Upper lobe of left lung (tissue), 6 donors: ENCODE measurements around the gene JCAD. TPM values are rescaled to one million over a fixed set of nuclear protein-coding genes. Genes with fewer than 3 reads are reported as not detected.
A peak's percentile ranks its signal among the peaks of the same experiment; 100 is the strongest.

Source experiments
- ATAC-seq, 2 donors: fragments of 200-7000 bp; cut with Tn5 transposase; one replicate each; pipeline ENCODE4 v1.9.1; 2022; ENCODE audit warnings: mild to moderate bottlenecking in 2 of 2, moderate library complexity in 2 of 2; ENCODE audit not compliant: low FRiP score in 2 of 2
- DNase-seq, 2 donors: peaks; one replicate each; pipeline ENCODE4 v3.0.0-alpha.2; 2019 to 2020
- H3K27ac ChIP-seq, 4 donors: fragments of 200-600 bp; sonication (generic); one replicate each; pipeline ENCODE4 v1.5.1; 2016 to 2019
- H3K27me3 ChIP-seq, 4 donors: fragments of 200-600 bp; sonication (generic); one replicate each; pipeline ENCODE4 v1.5.1; 2017 to 2019
- H3K36me3 ChIP-seq, 4 donors: fragments of 200-600 bp; sonication (generic); one replicate each; pipeline ENCODE4 v1.5.1; 2016 to 2019
- H3K4me1 ChIP-seq, 4 donors: fragments of 200-600 bp; sonication (generic); one replicate each; pipeline ENCODE4 v1.5.1; 2018 to 2019
- H3K4me3 ChIP-seq, 4 donors: fragments of 200-600 bp; sonication (generic); one replicate each; pipeline ENCODE4 v1.5.1; 2017 to 2019; ENCODE audit warnings: mild to moderate bottlenecking in 2 of 4, moderate library complexity in 1 of 4
- H3K9me3 ChIP-seq, 4 donors: fragments of 200-600 bp; sonication (generic); one replicate each; pipeline ENCODE4 v1.5.1; 2018 to 2019
- CTCF ChIP-seq, 6 experiments: fragments of 450-650 bp in 4 of 6; fragments of 200-600 bp in 2 of 6; sonication (generic) in 2 of 6; IDR thresholded peaks; one replicate each; pipeline ENCODE4 v1.5.1; 2016 to 2019; ENCODE audit warnings: antibody characterized with exemption in 6 of 6
- EP300 ChIP-seq, 4 donors: sonication (generic); formaldehyde crosslinking; IDR thresholded peaks; one replicate each; pipeline ENCODE4 v1.5.1; 2017; ENCODE audit warnings: antibody characterized with exemption in 4 of 4, control low read depth in 2 of 4
- POLR2A ChIP-seq, 4 donors: fragments of 450-650 bp; IDR thresholded peaks; one replicate each; pipeline ENCODE4 v1.5.1; 2016 to 2017; ENCODE audit warnings: antibody characterized with exemption in 4 of 4, mild to moderate bottlenecking in 2 of 4
- POLR2AphosphoS5 ChIP-seq, 2 donors: sonication (generic); formaldehyde crosslinking; IDR thresholded peaks; one replicate each; pipeline ENCODE4 v1.5.1; 2017; ENCODE audit warnings: antibody characterized with exemption in 2 of 2
- WGBS, 2 donors: methylation state at CpG; one replicate each; pipeline ENCODE4 v1.1.5; 2017 to 2018; 5-methylcytosine and 5-hydroxymethylcytosine counted together
- total RNA-seq, 6 donors: library from RNA; depleted of rRNA in 4 of 6; stranded (reverse); fragments of >200 nt in 4 of 6; gene quantifications; one replicate each; pipeline versions ENCODE4 v1.1.0 to v1.2.1, GENCODE V29; 2016 to 2021
- donor health status: DM: no; HTN: no; CAD: no; lungs with moderate emphysema.
- donor health status: DM: no; HTN: yes; CAD: no; lungs with severe emphysema.

The JCAD gene
- total RNA-seq, 6 donors from 2014 or later: 16.8 to 83.7 (median 37.6) TPM

GRCh38 chr10:30043476-30044270 lies 15.7 kb downstream of the JCAD start:
- ATAC-seq: no peak

GRCh38 chr10:30042820-30043219 lies 16.6 kb downstream of the JCAD start:
- Histone ChIP-seq H3K4me3 (no peak overlapping the region), H3K4me1 (peaks cover 26 to 70% (median 43%) of the 10 kb centered on the region in 4 donors), H3K36me3 (peaks cover 0 to 59% (median 3%) of the 10 kb centered on the region in 4 donors), H3K27ac (peak overlapping the region; percentile 67 to 86 (median 76)), H3K27me3 (no peaks in the 10 kb centered on the region), H3K9me3 (no peaks in the 10 kb centered on the region)
- DNase-seq: no peak
- 73 to 88% methylated on average over 3 of the region's 3 CpGs for WGBS, 2 donors
- TF ChIP-seq POLR2A (IDR thresholded peaks at IDR 0.05) (no peak), CTCF (IDR thresholded peaks at IDR 0.05) (no peak), EP300 (IDR thresholded peaks at IDR 0.05) (no peak), POLR2AphosphoS5 (IDR thresholded peaks at IDR 0.05) (no peak)
- no peak for ATAC-seq

More at GRCh38 chr10:30043476-30044270, 15.7 kb downstream of the JCAD start:
- H3K4me1 ChIP-seq: peaks cover 34 to 77% (median 48%) of the 10 kb centered on the region in 4 donors
- no peak overlapping the region for H3K4me3 ChIP-seq
- 42 to 59% methylated on average over 4 to 5 of the region's 5 CpGs for WGBS, 2 donors
- DNase-seq: peak in 1 of 2 donors; percentile 23
- peak in 2 of 4 donors; percentile 72 to 77 for TF ChIP-seq EP300 (IDR thresholded peaks at IDR 0.05)
- TF ChIP-seq CTCF (IDR thresholded peaks at IDR 0.05): no peak
- peak; percentile 58 to 77 for TF ChIP-seq POLR2AphosphoS5 (IDR thresholded peaks at IDR 0.05)
- peaks cover 0 to 54% (median 3%) of the 10 kb centered on the region in 4 donors for H3K36me3 ChIP-seq
- no peaks in the 10 kb centered on the region for H3K27me3 ChIP-seq
- peak overlapping the region; percentile 6 to 86 (median 64) for H3K27ac ChIP-seq
- no peaks in the 10 kb centered on the region for H3K9me3 ChIP-seq

- H3K27ac ChIP-seq: peak overlapping the region; percentile 74 to 86 (median 78)
- peaks cover 24 to 62% (median 40%) of the 10 kb centered on the region in 4 donors for H3K4me1 ChIP-seq
- no peaks in the 10 kb centered on the region for H3K9me3 ChIP-seq
- ATAC-seq (peak; percentile 16 to 41), DNase-seq (no peak)
- H3K4me3 ChIP-seq: no peak overlapping the region
- TF ChIP-seq EP300 (IDR thresholded peaks at IDR 0.05) (peak in 1 of 4 donors; percentile 14), POLR2AphosphoS5 (IDR thresholded peaks at IDR 0.05) (peak; percentile 46 to 56), CTCF (IDR thresholded peaks at IDR 0.05) (no peak)
- 37 to 39% methylated on average over 8 of the region's 8 CpGs for WGBS, 2 donors
- no peaks in the 10 kb centered on the region for H3K27me3 ChIP-seq
- peaks cover 0 to 49% (median 1%) of the 10 kb centered on the region in 4 donors for H3K36me3 ChIP-seq
Observed at GRCh38 chr10:30041196-30042105, 17.9 kb downstream of the JCAD start.

- no peak for ATAC-seq
- H3K27me3 ChIP-seq: no peaks in the 10 kb centered on the region
- peak overlapping the region; percentile 19 to 86 (median 78) for H3K27ac ChIP-seq
Observed at GRCh38 chr10:30040597-30040996, 18.8 kb downstream of the JCAD start.

More at GRCh38 chr10:30040597-30040996, 18.8 kb downstream of the JCAD start:
- Histone ChIP-seq H3K9me3 (no peaks in the 10 kb centered on the region), H3K36me3 (peaks cover 0 to 42% (median 1%) of the 10 kb centered on the region in 4 donors), H3K4me3 (no peak overlapping the region), H3K4me1 (peaks cover 24 to 64% (median 40%) of the 10 kb centered on the region in 4 donors)
- WGBS, 2 donors: 86 to 92% methylated on average over 6 to 8 of the region's 8 CpGs
- DNase-seq: peak in 1 of 2 donors; percentile 22
- TF ChIP-seq EP300 (IDR thresholded peaks at IDR 0.05): no peak
- no peak for TF ChIP-seq POLR2AphosphoS5 (IDR thresholded peaks at IDR 0.05)
- TF ChIP-seq POLR2A (IDR thresholded peaks at IDR 0.05): no peak
- no peak for TF ChIP-seq CTCF (IDR thresholded peaks at IDR 0.05)
